Spleen (tissue), 7 donors: Measurements from ENCODE around the gene ATP8A2.

Experiments
- POLR2A ChIP-seq, 3 donors: fragments of 450-650 bp; IDR thresholded peaks; one replicate each; pipeline ENCODE4 v1.5.1; 2017; ENCODE audit warnings: antibody characterized with exemption in 3 of 3, mild to moderate bottlenecking in 1 of 3
- POLR2AphosphoS5 ChIP-seq, 3 donors: sonication (generic); formaldehyde crosslinking; IDR thresholded peaks; one replicate each; pipeline ENCODE4 v1.5.1; 2017; ENCODE audit warnings: antibody characterized with exemption in 3 of 3
- TF ChIP-seq, protein P1 (sequence below), 11 experiments: fragments of 200-600 bp in 7 of 11; fragments of 450-650 bp in 4 of 11; sonication (generic) in 4 of 11; IDR thresholded peaks in 8 of 11; conservative IDR thresholded peaks in 3 of 11; 1 replicate in 7 of 11; 2 replicates in 4 of 11; pipeline versions ENCODE4 v1.4.0 to v1.8.0; 2016 to 2021; ENCODE audit warnings: antibody characterized with exemption in 11 of 11, inconsistent platforms in 4 of 11, mild to moderate bottlenecking in 1 of 11
- donor health status: DM: no; HTN: no; CAD: no; lungs with moderate emphysema.
- donor health status: DM: no; HTN: no; CAD: no.
- donor health status: DM: no; HTN: no; CAD: no.

DNA sequence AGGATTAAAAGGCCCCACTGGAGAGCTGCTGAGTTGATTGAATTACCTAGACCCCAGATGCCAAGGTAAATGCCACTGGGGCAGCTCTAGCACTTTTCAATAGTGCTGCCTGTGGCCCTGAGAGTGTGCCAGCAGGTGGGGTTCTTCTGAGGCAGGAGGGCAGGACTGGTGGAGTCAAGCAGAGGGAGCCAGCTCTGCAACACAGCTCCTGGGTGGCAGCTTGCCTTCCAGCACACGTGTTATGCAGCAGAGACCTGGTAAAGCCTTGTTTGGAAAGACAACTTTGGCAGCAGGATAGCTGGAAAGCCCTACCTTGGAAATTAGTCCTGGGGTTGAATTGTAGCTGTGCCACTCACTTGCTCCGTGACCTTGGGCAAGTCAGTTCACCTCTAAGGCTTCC is 306.6 kb downstream of the ATP8A2 start:
- TF ChIP-seq, protein P1, sequence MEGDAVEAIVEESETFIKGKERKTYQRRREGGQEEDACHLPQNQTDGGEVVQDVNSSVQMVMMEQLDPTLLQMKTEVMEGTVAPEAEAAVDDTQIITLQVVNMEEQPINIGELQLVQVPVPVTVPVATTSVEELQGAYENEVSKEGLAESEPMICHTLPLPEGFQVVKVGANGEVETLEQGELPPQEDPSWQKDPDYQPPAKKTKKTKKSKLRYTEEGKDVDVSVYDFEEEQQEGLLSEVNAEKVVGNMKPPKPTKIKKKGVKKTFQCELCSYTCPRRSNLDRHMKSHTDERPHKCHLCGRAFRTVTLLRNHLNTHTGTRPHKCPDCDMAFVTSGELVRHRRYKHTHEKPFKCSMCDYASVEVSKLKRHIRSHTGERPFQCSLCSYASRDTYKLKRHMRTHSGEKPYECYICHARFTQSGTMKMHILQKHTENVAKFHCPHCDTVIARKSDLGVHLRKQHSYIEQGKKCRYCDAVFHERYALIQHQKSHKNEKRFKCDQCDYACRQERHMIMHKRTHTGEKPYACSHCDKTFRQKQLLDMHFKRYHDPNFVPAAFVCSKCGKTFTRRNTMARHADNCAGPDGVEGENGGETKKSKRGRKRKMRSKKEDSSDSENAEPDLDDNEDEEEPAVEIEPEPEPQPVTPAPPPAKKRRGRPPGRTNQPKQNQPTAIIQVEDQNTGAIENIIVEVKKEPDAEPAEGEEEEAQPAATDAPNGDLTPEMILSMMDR (IDR thresholded peaks at IDR 0.05 in 8 of 11, conservative IDR thresholded peaks at IDR 0.05 in 3 of 11): no peak
- TF ChIP-seq POLR2AphosphoS5 (IDR thresholded peaks at IDR 0.05) (no peak), POLR2A (IDR thresholded peaks at IDR 0.05) (no peak)
